C4-2B (cell line): ENCODE measurements around the gene P2RX5.

Experiments used
- CTCF ChIP-seq: fragments of 450-650 bp; conservative IDR thresholded peaks from 2 replicates; pipeline ENCODE4 v1.5.1; 2017; ENCODE audit warnings: mild to moderate bottlenecking
- ZFX ChIP-seq: fragments of 450-650 bp; IDR thresholded peaks from 2 replicates; pipeline ENCODE4 v1.6.1; 2017

- TF ChIP-seq CTCF (no peak), ZFX (no peak)
Observed at GRCh38 chr17:3698139-3698538, 2.2 kb upstream of the P2RX5 start.
